DMS153 treated with DMSO at 0.1 percent for 48 hours (cell line): ENCODE data around the gene CRADD.

ENCODE experiments used
- DNase-seq: peaks from one replicate; lab custom pipeline; 2025; ENCODE audit not compliant: unreplicated experiment; lab: John Stamatoyannopoulos, UW

Gene CRADD

DNA sequence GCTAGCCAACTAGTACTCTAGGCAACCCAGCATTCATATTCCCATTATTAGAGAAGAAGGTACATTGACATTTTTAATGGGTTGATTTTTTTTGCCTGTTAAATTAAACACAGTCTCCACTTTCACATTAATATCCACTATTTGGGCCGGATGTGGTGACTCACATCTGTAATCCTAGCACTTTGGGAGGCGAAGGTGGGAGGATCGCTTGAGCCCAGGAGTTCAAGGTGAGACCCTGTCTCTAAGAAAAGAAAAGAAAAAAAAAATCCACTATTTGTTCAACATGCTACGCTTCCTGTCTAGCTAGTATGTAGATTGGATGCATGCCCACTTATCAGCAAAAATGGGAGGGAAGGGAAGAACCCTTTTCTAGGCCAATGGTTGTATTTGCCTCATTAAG lies 7.1 kb upstream of the CRADD start:
- no peak for DNase-seq

GRCh38 chr12:93671044-93671443 lies 6.1 kb upstream of the CRADD start:
- DNase-seq: no peak

GRCh38 chr12:93673084-93673483 lies 4.1 kb upstream of the CRADD start:
- DNase-seq: no peak

DNA sequence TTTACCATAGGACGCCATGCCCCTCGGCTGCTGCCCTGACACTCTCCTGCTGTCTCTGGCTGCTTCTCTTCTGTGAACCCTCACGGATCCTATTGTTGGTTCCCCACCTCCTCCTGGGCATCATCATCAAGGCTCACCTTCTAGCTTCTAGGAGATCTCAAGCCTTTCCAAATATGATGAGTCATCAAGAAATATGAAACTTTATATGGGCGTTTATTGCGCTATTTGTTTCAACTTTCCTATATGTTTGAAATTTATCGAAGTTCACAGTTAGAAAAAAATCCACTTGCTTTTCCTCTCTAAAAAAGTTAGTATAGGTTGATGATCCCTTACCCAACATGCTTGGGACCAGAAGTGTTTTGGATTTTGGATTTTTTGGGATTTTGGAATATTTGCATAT lies 2.8 kb upstream of the CRADD start:
- DNase-seq: no peak

- no peak for DNase-seq
Measured at GRCh38 chr12:93676408-93677194, 574 bp upstream of the CRADD start.

- DNase-seq: no peak
Measured at GRCh38 chr12:93678779-93679178, 1.6 kb downstream of the CRADD start.

GRCh38 chr12:93679308-93679925 lies 2.2 kb downstream of the CRADD start:
- no peak for DNase-seq

GRCh38 chr12:93680006-93680405 lies 2.8 kb downstream of the CRADD start:
- no peak for DNase-seq

- DNase-seq: no peak
Measured at GRCh38 chr12:93682846-93683261, 5.7 kb downstream of the CRADD start.

- no peak for DNase-seq
Measured at GRCh38 chr12:93683410-93683809, 6.2 kb downstream of the CRADD start.

- no peak for DNase-seq
Measured at GRCh38 chr12:93684716-93685115, 7.5 kb downstream of the CRADD start.

GRCh38 chr12:93686572-93687356 lies 9.6 kb downstream of the CRADD start:
- DNase-seq: no peak

GRCh38 chr12:93689076-93689834 lies 12.1 kb downstream of the CRADD start:
- no peak for DNase-seq

DNA sequence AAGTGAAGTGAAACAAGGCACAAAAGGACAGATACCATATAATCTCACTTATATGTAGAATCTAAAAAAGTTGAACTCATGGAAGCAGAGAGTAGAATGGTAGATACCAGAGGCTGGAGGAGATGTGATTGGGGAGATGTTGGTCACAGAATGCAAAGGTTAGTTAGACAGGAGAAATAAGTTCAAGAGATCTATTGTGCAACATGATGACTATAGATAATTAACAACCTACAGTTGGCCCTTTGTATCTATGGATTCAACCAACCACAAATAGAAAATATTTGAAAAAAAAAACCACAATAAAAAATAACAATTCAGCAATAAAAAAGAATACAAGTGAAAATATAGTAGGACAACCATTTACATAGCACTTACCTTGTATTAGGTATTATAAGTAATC lies 19.3 kb downstream of the CRADD start:
- DNase-seq: no peak

DNA sequence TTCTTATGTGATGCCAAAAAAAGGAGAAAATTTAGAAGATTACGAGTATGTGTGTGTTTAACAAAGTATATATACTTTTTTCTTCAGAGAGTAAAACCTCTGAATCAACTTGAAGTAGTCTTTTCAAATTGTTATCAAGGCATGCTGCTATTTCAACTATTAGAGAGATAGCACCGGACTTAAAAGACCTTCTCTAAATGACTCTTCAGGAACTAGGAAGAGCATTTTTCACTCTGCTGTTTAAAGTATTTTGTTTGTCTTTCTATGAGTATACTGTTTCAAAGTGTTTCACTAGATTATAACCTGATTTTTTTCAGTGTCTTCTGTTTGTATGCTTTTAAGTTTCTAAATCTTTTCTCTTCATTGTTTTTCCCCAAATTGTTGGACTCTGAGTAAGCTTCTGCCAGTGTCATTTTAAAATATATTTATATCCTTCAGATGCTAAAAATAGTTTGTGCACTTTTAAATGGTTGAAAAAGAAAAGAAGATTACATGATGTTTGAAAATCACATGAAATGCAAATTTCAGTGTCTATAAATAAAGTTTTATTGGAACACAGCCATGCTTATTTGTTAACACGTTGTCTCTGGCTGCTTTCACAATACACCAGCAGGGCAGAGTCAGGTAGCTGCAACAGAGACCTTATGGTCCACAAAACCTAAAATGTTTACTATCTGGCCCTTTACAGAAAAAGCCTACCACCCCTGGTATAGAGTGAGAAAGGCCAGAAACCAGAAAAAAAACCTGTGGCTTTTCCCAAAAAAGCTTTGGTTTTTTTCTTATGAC lies 21.3 kb downstream of the CRADD start:
- no peak for DNase-seq

DNA sequence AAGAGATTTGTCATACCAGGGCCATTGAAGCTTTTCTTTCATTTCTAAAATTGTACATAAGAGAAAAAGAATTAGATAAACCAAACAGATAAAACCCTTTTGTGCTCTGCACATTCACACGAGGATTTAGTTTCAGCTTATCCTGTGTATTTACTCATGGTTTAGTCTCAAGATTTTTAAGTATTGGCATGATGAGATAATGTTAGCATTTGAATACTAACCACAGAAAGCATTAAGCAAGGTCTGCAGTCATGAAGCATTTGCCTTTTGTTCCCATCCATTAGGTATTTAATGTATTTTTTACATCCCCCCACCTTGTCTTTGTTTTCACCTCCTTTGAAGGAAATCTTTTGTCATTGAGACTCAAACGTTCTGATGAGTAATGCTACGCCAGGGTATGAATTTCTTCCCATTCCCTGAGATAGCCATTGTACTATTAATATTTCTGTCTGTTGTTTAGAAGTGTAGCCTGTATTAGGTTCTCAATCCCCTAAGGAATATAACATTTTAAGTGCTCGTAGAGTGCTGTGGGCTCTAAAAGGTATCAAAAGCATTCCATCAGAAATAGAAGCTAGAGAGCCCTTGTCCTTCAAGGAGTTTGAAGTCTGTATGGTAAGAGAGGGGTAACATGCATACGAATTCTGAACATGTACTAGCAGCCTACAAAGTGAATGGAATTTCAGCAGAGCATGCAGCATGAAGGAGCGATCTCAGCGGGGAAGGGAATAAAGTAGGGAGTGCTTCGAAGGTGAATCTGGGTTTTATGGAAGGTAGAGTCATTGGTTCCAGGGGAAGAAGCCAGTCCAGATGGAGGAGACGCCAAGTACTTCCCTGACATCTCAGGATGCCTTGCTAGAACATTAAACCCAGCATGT lies 22.3 kb downstream of the CRADD start:
- no peak for DNase-seq

DNA sequence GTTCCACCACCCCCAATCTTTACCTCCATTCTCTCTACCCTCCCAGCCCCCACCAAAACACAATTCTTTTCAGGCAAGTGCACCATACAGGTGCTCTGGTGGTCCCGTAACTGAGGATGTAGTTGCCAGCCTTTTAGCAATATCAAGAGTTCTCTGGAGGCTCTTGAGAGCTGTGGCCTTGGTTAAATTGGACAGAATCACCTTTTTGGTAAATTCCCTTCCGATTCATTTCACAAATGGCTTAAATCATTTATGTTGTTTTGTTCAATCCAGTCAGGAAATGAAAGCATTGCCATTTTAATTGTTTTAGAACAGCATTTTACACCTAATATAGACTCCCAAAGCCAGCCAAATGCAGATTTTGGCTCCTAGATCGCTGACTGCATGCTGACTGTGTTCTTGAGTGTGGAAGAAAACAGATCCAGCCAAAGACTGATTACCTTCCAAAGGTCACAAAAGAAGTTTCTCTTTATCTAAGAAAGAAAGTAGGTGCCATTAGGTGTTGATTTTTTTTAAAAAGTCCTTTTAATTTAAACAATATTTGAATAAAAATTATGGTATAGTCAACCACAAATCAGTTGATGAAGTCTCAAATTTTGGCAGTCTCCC lies 25.6 kb downstream of the CRADD start:
- DNase-seq: no peak

DNA sequence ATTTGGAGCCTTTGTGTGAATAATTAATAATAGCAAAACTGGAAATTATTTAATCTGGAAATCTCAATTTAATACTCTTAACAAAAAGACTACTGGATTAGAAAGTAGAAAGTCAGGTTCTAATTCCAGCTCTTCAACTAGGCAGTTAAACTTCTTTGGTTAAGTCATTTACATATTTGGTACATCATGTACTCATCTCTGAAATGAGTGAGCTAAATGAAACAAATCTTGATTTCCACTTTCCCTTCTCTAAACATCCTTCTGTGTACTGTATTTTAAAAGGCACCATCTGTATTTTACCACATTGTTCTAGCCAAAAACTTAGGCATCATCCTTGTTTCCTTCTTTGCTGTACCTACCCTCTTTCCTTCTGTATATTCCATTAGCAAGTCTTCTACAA lies 26.9 kb downstream of the CRADD start:
- no peak for DNase-seq

DNA sequence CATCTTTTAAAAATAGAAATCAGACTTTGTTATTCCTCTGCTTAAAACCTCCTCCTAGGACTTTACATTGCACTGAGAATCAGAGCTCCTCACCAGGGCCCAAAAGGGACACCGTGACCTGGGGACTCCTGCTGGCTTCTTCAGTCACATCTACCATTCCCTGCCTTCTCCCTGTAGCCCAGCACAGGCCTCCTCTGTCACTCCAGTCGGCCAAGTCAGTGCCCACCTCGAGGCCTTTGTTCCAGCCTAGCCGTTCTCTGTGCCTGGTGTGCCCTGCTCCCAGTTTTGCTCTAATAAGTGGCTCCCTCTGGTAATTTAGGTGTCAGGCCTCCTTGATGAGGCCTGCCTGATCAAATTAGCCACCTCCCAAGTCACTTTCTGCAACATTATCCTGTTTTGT lies 27.4 kb downstream of the CRADD start:
- DNase-seq: no peak
